GM10266 (cell line): ENCODE data around the gene C6orf58.

Source experiments
- DNase-seq: peaks from one replicate; pipeline ENCODE4 v3.0.0; 2012; ENCODE audit errors: extremely low spot score
- CTCF ChIP-seq: IDR thresholded peaks from 2 replicates; pipeline ENCODE4 v1.5.1; 2012; ENCODE audit warnings: mild to moderate bottlenecking, low read depth; ENCODE audit not compliant: control insufficient read depth, insufficient read depth; ENCODE audit errors: missing control alignments

The C6orf58 gene

DNA sequence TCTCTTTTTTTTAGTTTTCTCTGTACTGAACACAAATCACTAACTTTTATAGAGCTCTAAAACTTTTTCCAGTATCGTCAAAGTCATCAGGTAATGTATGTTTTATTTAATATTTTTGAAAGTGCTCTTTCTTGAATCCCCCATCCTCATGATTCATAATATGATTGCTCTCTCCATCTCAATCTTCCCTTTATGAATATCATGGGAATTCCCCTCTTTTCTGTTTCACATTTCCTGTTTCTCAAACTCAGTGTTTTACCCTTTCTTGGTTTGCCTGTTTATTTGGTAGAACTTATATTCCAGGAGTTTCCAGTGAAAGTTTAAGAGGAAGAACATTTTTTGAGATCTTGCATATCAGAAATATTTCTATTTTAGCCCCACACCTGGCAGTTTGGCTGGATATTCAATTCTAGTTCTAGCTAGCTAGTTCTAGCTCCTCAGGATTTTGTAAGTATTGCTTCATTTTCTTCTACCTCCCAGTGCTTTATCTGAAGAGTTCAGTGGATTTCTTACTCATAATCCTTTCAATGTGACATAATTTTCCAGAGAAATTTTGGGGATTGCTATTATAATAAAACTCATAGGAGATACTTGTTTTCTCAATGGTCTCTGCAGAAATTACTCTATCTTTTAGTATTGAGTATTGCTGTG lies 6.1 kb upstream of the C6orf58 start:
- TF ChIP-seq CTCF: no peak
- DNase-seq: no peak

GRCh38 chr6:127578900-127579299 lies 1.9 kb downstream of the C6orf58 start:
- TF ChIP-seq CTCF: no peak
- DNase-seq: no peak

GRCh38 chr6:127581576-127581975 lies 4.6 kb downstream of the C6orf58 start:
- no peak for TF ChIP-seq CTCF
- DNase-seq: no peak

GRCh38 chr6:127582777-127583462 lies 5.9 kb downstream of the C6orf58 start:
- no peak for TF ChIP-seq CTCF
- DNase-seq: no peak

GRCh38 chr6:127585123-127585522 lies 8.1 kb downstream of the C6orf58 start:
- no peak for TF ChIP-seq CTCF
- DNase-seq: no peak

- DNase-seq: no peak
- TF ChIP-seq CTCF: no peak
Measured at GRCh38 chr6:127586372-127586771, 9.4 kb downstream of the C6orf58 start.

- TF ChIP-seq CTCF: no peak
- no peak for DNase-seq
Measured at GRCh38 chr6:127587875-127588274, 10.9 kb downstream of the C6orf58 start.
